ENCODE results near the gene CNTNAP2.

DNA sequence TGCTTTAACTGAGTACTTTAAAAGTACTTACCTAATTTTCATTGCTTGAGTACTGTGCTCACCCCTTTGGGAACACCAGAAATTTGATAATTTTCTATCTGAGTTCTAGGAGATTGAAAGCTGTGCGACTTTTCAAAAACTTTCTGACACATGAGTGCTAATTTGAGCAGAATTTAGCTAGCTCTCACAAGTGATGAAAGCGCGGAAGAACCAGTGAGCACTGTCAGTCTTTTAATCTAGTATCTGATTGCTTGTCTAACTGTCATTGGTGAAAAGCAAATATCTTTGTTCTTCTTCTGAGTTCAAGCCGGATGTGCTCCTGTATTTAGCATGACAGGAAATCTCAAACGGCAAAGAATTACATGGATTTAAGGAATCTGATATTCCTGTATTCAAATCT is 899.4 kb downstream of the CNTNAP2 start:
- TF ChIP-seq, protein P1, sequence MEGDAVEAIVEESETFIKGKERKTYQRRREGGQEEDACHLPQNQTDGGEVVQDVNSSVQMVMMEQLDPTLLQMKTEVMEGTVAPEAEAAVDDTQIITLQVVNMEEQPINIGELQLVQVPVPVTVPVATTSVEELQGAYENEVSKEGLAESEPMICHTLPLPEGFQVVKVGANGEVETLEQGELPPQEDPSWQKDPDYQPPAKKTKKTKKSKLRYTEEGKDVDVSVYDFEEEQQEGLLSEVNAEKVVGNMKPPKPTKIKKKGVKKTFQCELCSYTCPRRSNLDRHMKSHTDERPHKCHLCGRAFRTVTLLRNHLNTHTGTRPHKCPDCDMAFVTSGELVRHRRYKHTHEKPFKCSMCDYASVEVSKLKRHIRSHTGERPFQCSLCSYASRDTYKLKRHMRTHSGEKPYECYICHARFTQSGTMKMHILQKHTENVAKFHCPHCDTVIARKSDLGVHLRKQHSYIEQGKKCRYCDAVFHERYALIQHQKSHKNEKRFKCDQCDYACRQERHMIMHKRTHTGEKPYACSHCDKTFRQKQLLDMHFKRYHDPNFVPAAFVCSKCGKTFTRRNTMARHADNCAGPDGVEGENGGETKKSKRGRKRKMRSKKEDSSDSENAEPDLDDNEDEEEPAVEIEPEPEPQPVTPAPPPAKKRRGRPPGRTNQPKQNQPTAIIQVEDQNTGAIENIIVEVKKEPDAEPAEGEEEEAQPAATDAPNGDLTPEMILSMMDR (IDR thresholded peaks at IDR 0.05): no peak
- TF ChIP-seq POLR2A (IDR thresholded peaks at IDR 0.05): no peak

Measured in heart left ventricle (tissue), 13 donors.